HL-60/S4 (cell line): Measurements from ENCODE around the gene AARSD1.
"Not testable (repeated sequence)": the region's sequence is repeated elsewhere in the genome, so short reads cannot be mapped to it uniquely, and the experiment has no call there.

ENCODE experiments used
- in situ Hi-C: fragments of 300-500 bp; cut with MboI; formaldehyde crosslinking; loops from 2 replicates; pipeline ENCODE4 v1.14.3; 2022; ENCODE audit warnings: low sequenced_read_pairs

Gene AARSD1

GRCh38 chr17:42964161-42964932, at the start of gene AARSD1:
TSS of gene AARSD1 (minus strand) at chr17:42964454. CDS start at chr17:42964440, 14 bp downstream.
- in situ Hi-C loops: no loop called here

GRCh38 chr17:43013296-43013695, 49.0 kb upstream of the AARSD1 start:
- in situ Hi-C loops: no loop called here

GRCh38 chr17:43011728-43012472, 47.6 kb upstream of the AARSD1 start:
- in situ Hi-C loops: no loop called here

GRCh38 chr17:43010667-43011308, 46.5 kb upstream of the AARSD1 start:
- in situ Hi-C loops: no loop called here

GRCh38 chr17:43006639-43007551, 42.6 kb upstream of the AARSD1 start, which contains the start of gene IFI35:
TSS of gene IFI35 (plus strand) at chr17:43006784. CDS start at chr17:43006948, 164 bp downstream.
- in situ Hi-C loops: no loop called here

- in situ Hi-C loops: no loop called here
Measured at GRCh38 chr17:43003542-43004172, 39.4 kb upstream of the AARSD1 start.

- in situ Hi-C loops: not testable (repeated sequence)
Measured at GRCh38 chr17:43000894-43001293, 36.6 kb upstream of the AARSD1 start.

GRCh38 chr17:42999003-42999525, 34.8 kb upstream of the AARSD1 start:
- in situ Hi-C loops: no loop called here

GRCh38 chr17:42997984-42998938, 34.0 kb upstream of the AARSD1 start, which contains the start of gene RPL27:
TSS of gene RPL27 (plus strand) at chr17:42998419. CDS start at chr17:42998751, 332 bp downstream.
- in situ Hi-C loops: no loop called here

GRCh38 chr17:42997390-42997983, 33.2 kb upstream of the AARSD1 start:
- in situ Hi-C loops: no loop called here

GRCh38 chr17:42993913-42994312, 29.7 kb upstream of the AARSD1 start:
- in situ Hi-C loops: not testable (repeated sequence)

- in situ Hi-C loops: no loop called here
Measured at GRCh38 chr17:42992872-42993271, 28.6 kb upstream of the AARSD1 start.

- in situ Hi-C loops: no loop called here
Measured at GRCh38 chr17:42991471-42991870, 27.2 kb upstream of the AARSD1 start.

- in situ Hi-C loops: no loop called here
Measured at GRCh38 chr17:42989726-42990652, 25.7 kb upstream of the AARSD1 start.

GRCh38 chr17:42989141-42989540, 24.9 kb upstream of the AARSD1 start:
- in situ Hi-C loops: no loop called here

GRCh38 chr17:42985225-42985624, 21.0 kb upstream of the AARSD1 start:
- in situ Hi-C loops: no loop called here

GRCh38 chr17:42982266-42982665, 18.0 kb upstream of the AARSD1 start:
- in situ Hi-C loops: no loop called here
